GM21717 (cell line): Measurements from ENCODE around the gene NGEF.

Experiments
- ATAC-seq: cut with Tn5 transposase; IDR thresholded peaks from one replicate; pipeline ENCODE4 v1.9.1; 2021; ENCODE audit warnings: mild to moderate bottlenecking, moderate library complexity; ENCODE audit not compliant: unreplicated experiment

Gene NGEF

DNA sequence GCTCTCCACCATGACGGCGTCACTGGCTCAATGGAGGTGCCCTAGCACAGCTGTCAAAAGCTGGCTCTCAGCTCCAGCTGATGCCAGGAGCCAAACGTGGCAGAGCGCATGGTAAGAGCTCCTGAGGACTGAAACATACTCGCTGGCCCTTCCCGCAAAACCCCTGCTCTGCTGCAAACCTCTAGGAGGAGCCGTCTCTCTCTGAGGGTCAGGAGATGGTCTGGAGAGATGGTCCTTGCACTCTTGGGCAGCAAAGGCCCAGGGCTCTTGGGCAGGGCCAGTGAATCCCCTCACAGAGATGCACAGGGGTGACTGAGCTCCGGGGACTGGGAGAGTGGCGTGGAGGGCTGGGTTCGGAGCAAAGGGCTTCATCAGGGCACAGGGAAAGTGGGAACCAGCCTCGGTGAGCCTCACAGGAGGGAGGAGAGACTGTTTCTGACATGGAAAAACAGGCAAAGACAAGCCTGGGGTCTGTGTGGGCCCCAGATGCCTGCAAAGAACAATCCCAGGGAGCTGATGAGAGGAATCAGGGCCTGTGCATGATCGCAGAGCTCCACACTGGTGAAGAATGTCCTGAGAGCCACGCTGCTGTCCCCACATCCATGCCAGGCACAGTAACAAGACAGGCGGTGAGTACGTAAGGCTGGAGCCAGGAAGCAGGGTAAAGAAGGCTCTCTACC is 125.7 kb downstream of the NGEF start:
- ATAC-seq, result no peak

DNA sequence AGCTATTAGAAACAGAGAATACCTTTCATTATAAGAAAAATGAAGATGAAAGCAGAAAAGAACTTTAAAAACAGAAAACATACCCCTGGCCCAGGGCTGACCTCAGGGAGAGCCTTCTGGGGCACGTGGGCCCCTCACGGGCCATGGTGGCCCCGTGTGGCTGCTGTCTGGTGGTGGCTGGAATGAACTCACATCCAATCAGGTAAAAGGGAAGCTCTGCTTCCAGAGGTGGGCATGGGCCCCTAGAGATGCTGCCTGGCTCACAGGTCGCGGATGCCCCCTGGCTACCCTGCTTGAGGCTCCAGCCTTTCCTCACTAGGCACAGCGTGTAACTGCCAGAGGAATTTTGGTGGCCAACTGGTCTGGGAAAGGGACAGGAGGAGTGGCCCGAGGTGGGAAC is 126.4 kb downstream of the NGEF start:
- ATAC-seq, result no peak

DNA sequence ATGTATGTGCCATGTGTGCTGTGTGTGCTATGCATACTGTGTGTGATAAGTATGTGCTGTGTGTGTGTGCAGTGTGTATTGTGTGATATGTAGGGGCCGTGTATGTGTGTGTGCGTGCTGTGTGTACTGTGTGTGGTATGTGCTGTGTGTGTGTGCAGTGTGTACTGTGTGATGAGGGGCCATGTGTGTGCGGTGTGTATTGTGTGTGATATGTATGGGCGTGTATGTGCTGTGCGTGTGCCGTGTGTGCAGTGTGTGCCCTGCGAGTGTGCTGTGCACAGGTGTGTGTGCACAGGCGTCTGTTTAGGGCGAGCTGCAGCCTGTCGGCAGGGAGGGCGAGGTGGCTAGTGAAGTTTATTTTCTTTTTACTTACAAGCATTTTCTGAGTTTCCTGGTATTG is 126.9 kb downstream of the NGEF start:
- ATAC-seq, result no peak

DNA sequence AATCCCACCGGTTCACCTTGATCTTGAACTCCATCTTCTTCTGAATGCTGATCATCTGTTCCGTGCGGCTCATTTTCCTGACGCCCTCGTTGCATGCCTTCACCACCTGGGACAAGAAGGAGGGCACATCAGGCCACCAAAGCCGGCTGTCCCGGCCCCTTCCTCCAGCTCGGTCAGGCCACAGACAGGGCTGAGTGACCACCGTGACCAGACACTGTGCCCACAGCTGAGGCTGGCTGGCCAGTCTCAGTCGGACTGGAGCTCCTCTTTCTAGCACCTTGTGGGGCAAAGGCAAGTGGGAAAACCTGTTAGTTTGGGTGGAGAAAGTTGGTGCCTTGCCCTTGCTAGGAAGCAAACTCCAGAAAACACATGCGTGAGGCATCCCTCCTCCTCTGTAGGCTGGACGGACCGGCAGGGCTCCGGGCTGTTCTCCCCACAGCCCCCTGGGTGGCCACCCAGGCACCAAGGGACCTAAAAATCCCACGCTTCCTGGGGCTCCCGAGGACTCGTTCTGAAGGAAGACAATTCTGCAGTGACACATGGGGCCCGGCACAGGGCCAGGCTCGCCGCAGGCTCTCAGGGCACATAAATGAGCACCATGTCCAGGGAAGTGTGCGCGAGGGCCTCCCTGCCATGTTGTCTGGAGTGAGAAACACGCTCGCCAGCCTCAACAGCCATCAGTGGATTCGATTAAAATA is 127.6 kb downstream of the NGEF start:
- ATAC-seq, result no peak

DNA sequence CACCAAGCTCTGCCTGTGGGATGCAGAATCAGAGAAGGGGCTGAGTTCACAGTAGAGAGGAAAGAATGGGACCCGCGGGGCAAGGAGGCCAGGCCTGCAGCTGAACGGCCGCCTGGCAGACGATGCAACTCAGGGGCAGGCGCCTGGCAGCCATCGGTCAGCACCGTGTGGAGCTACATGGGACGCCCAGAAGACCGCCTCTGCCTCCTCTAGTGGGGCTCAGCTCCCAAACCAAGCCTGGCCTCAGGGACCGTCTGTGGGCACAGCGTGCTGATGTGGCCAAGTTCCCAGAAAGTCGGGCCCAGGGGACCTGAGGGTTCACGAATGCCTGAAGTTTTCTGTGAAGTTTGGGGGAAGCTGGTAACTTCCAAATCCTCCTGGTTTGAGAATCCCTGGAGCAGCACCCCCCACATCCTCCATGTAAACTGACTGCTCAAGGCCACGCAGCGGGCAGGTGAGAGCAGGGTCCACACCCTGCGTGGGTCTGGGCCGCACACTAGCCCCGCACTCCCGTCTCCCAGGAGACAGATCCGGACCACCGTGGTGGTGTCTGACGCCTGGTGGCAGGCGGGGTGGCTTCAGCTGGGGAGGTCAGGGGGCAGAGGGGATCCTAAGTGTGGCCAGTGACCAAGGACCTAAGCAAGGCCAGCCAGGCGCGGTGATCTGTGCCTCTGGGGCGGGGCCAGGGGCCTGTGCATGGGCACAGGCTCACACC is 128.3 kb downstream of the NGEF start:
- no peak for ATAC-seq

DNA sequence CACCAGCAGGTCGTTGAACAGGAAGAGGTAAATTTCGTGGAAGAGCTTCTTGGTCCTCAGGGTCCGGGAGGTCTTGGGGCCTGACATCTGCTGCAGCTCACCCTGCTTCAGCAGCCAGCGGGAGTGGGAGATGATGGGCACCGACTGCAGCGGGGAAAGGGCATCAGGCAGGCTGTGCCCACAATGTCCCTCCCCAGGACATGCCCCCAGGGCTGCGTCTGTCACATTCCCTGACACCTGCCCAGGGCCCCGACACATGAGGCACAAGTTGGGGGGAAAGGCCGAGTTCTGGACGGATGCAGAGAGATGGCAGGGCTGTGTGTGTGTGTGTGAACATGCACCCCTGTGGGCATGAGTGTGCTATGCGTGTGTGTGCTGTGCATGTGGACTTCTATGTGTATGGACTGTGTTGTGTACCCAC is 129.0 kb downstream of the NGEF start:
- ATAC-seq, result no peak

DNA sequence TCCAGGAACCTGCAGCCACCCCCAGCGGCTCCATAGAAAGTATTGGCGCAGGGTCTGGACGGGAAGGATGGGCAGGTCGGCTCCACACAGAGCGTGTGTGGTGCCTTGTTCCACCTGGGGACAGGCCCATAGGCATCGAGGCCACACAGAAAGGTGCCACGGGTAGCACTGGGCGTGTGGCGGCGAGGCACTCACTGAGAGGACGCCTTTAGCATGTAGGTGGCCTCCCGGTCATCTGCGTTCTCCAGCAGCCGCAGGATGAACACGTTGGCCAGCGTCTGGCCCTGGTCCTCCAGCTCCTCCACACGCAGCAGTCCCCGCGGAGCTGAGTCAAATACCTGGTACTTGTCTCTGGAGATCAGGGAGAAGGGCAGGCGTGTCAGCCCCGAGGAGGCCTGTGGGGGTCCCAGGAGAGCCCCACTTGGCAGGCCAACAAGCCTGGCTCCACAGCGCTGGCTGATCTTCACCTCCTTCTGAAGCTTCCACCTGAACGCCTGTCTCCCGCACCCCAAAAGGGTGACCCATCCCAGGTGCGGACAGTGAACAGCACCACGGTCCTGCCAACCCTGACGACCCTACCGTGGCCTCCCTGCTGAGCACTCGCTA is 129.8 kb downstream of the NGEF start:
- no peak for ATAC-seq

DNA sequence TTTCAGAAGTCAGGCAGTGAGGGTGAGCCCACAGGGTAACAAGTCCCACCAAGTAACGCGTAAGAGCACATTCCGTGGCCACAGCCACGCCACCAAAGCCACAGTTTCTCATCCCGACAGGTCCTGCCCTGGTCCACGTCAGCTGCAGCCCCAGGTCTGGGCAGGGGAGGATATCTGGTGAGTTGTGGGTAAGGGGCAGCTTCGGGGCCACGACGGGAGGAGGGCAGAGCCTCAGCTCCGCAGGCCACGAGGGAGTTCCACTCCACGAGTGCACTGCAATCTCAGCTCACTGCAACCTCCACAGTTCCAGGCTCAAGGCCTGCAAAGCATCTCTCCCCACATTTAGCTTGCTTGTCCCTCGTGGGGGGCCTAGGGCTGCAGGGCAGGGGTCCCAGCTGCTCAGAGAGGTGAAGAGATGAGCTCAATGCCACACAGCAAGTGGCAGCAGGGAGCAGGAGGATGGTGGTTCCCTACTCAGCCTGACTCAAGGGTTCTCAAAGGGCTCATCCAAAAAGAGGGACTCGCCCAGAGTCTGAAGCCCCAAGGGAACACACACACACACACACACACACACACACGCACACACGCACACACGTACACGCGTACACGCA is 130.4 kb downstream of the NGEF start:
- no peak for ATAC-seq

DNA sequence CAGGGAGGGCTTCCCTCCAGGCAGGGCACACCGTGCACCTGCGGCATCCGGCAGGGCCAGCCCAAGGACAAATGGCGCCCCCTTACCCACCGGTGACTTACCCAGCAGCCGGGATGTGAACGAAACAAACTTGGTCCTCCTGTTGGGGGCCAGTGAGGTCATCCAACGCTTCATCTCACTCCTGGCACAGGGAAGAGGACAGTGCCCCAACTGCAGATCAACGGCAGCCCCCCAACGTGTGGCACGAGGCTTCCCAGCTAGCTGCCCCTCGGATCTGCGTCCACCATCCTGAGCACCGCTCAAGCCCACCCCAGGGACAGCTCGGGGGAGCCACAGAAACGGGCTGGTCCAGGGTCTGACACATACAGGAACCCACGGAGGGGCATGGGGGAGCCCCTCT is 131.0 kb downstream of the NGEF start:
- ATAC-seq, result no peak

DNA sequence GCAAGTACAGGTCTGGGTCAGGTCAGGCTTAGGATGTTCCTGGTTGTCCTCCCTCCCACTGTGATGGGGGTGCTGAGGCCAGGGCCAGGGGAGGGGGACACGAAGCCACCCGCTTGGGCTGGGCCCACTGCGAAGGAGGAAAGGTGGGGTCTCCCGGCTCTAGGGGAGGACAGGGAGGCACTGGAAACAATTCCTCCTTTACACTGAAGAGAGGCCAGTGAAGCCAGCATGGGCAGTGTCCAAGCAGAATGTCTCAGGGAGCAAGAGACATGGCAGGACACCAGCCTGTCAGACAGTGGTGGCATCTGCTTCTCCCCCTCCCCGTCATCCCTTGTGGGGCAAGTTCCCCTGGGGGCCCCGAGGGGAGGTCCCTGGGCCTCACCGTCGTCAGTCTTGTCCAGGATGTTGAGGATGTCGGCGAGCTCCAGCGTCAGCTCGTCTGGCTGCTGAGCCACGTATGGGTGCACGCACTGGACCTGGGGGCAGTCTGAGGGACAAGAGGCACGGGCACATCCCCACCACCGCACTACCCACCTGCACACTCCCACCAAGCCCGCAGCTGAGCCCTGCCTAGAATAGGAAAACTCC is 132.2 kb downstream of the NGEF start:
- no peak for ATAC-seq

DNA sequence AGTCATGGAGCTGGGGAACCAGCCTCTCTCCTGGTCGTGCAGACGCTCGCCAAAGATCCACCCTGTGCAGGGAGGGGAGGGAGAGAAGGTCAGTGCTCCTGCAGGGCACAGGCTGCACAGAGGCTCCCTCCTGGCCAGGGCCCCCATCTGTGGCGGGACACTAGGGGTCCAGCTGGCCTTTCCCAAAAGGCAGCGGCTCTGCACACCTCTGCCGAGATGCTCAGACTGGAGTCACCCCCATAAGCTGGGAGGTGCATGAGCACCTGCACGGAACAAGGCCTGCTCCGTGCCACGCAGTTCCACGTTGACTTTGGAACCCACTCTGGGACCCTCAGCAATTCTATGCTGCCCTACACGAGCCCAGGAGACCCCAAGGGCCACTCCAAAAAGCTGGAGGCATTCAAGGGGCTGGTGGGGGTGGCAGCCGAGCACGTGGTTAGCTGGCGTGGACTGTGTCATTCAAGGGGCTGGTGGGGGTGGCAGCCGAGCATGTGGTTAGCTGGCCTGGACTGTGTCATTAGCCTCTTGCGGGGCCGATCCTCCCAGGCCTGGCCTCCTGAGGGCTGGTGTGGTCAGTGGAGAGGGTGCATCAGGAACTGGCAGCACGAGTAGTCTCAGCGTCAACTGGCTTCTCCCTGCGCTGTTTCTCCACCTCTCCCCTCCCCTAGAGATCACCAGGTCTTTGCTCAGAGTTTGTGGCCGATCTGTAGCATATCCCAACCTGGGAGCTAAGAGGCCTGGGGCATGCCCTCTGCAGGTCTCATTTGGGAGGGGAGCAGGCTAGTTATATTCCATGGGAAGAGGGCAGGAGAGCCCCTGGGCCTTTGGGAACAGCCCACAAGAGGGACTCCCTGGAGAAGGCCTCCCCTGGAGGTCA is 133.2 kb downstream of the NGEF start:
- ATAC-seq, result no peak

DNA sequence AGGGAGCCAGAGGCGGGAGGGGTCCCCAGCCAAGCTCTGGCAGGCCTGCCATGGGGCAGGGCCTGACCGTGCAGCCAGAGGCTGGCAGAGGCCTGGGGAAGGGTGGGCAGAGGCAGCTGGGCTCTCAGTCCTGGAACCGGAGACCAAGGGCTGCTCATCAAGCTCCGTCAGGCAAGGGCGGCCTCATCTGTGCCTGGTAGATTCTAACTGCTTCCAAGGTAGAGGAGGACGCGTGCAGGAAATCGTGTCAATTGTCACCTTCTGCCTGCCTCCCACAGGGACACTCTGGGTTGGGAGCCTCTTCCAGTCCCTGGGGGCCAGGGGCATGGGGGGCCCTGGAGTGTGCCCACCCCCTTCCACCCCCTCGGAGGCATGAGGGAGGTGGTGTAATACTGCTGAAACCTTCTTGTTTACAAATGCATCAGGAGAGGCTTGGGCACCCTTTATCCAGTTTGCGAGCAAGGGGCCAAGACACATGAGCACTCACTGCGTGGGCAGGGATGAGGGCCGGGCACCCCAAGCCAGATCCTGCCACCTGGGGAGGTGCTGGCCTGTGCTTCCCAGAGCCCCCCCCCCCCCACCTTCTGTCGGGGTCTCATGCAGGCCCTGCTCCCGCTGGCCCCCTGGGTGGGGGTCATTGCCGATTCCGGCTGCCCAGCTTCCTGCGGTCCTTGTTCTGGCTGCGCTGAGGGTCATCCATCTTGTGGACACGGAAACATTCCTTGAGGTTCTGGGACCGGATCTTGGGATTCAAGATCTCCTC is 134.0 kb downstream of the NGEF start:
- no peak for ATAC-seq

DNA sequence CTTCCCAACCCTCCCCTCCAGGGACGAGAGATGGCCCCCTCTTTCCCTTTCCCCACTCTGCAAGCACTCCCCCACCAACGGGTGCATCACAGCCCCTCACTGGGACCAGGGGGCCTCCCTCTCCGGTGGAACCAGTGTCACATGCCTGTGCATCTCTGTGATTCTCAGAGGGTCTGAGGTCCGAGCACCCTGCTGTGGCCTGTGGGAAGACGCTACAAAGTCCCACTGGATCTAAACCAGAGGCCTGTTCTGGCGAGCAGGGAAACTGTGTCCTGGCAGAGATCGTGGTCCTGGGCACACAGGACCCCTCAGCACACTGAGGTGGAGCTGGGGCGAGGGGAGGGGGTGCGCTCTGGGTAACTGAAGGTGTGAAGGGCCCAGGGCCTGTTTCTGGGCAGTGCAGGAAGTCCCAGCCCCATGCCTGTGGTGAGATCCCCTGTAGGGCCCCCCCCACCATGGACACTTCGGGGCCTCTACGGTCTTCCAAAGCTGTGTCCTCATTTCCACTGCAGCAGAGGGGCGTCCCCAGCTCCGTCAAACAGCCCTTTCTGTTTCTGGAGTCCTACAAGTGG is 135.0 kb downstream of the NGEF start:
- ATAC-seq, result no peak

DNA sequence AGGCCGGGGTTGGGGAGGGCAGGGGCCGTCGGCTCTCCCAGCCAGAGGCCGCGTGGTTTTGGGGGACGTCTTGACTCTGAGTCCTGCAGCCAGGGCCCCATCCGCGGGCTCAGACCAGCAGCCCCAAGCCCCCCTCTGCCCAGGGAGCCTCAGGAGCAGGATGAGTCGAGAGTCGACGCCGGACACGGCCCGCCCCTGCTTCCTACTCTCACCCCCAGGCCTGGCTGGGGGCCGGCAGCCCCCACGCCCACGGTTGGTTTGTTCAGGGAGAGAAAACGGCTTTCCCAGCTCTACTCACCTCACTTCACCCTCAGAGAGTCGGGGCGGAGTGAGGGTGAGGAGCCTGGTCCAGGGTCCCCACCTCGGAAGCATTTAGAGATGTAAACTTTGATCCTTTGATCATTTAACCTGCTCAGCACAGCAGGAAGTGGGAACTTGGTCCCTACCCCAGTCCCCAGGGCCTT is 136.0 kb downstream of the NGEF start:
- no peak for ATAC-seq

DNA sequence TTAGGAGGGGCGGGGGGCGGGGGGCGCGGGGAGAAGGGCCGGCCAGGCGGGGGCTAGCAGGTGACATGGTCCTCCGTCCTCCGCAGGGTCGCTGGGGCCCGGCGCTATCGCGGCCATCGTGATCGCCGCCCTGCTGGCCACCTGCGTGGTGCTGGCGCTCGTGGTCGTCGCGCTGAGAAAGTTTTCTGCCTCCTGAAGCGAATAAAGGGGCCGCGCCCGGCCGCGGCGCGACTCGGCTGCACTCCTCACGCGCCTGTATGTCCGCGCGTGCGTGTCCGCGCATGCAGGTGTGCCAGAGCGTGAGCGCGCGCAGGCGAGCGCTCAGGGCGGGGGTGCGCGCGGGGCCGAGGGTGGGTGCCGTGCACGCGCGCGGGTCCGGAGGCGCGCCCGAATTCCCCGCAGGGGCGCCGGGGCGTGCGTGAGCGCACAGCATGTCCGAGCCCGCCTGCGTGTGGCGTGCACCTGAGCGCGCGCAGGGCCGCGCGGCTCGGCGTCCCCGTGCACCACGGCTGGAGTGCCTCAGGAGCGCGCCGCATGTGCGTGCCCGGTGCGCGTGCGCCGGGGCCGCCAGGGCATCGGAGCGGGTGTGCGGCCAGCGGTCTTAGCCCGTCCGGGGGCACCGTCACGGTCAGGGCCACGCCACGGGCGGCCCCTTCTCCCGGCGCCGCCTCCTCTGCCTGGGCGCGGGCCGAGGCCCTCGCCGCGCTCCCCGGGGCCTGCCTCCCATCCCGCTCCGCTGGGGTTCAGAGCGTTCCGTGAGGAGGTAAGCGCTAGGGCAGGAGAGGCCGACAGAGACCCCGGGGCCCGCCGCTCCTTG is 136.7 kb downstream of the NGEF start:
- no peak for ATAC-seq

DNA sequence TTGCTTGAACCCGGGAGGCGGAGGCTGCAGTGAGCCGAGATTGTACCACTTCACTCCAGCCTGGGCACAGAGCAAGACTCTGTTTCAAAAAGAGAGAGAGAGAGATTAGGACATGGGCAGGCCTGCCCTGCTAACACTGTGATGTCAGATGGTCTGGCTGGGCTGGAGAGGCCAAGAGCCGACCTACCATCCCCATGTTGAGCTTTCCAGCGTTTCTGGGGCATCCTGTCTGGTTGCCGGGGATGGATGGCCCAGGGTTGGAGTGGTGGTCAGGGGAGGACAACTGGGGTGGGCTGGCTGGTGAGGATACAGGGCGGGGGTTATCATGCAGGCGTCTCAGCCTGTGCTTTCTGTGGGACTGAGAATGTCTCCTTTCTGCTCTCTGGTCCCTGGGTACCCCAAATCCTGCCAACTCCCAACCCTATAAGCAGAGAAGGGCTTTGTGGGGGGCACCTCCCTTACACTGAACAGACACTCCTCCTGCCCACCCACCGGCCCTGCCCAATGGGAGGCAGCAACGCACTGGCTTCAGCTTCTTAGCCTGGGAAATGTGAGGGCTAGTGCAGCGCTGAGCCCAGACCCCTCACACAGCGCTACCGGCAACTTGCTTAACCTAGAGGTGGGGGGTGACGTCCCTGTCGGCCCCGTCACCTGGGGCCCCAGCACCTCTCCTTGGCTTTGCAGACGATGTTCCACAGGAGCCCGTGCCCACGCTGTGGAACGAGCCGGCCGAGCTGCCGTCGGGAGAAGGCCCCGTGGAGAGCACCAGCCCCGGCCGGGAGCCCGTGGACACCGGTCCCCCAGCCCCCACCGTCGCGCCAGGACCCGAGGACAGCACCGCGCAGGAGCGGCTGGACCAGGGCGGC is 137.6 kb downstream of the NGEF start:
- no peak for ATAC-seq

DNA sequence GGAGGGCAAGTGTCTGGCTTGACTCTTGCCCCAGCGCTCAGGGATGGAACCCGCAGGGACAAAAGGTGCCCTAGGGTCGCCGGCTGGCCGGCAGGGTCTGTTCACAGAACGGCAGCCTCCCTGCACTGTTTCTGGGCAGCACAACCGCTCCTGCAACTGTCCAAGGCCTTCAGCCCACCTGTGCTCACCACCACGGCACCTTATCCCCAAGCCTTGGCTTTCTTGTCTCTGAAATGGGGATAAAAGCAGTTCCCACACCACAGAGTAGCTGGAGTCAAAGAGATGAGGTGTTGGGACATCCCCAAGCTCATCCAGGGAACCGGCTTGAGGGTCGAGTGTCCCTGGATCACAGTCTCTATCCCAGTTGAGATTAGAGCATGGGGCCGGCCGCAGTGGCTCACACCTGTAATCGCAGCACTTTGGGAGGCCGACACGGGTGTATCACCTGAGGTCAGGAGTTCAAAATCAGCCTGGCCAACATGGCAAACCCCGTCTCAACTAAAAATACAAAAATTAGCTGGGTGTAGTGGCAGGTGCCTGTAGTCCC is 138.3 kb downstream of the NGEF start:
- no peak for ATAC-seq
